ENCODE results near the gene NDFIP1. TPM values are rescaled to one million over a fixed set of nuclear protein-coding genes. Genes with fewer than 3 reads are reported as not detected.

NDFIP1 gene
- total RNA-seq, 3 donors from 2014 or later, result 115 to 135 (median 117) TPM

- H3K36me3 ChIP-seq, result no peaks in the 10 kb centered on the region
- H3K9me3 ChIP-seq, result no peaks in the 10 kb centered on the region
- no peak overlapping the region for H3K27ac ChIP-seq
- no peak for DNase-seq (ENCODE audit: low spot score in 2 of 2)
- no peak overlapping the region for H3K4me3 ChIP-seq
- no peaks in the 10 kb centered on the region for H3K27me3 ChIP-seq
- TF ChIP-seq POLR2A (IDR thresholded peaks at IDR 0.05) (no peak), POLR2AphosphoS5 (IDR thresholded peaks at IDR 0.05) (no peak)
- TF ChIP-seq, protein P1, sequence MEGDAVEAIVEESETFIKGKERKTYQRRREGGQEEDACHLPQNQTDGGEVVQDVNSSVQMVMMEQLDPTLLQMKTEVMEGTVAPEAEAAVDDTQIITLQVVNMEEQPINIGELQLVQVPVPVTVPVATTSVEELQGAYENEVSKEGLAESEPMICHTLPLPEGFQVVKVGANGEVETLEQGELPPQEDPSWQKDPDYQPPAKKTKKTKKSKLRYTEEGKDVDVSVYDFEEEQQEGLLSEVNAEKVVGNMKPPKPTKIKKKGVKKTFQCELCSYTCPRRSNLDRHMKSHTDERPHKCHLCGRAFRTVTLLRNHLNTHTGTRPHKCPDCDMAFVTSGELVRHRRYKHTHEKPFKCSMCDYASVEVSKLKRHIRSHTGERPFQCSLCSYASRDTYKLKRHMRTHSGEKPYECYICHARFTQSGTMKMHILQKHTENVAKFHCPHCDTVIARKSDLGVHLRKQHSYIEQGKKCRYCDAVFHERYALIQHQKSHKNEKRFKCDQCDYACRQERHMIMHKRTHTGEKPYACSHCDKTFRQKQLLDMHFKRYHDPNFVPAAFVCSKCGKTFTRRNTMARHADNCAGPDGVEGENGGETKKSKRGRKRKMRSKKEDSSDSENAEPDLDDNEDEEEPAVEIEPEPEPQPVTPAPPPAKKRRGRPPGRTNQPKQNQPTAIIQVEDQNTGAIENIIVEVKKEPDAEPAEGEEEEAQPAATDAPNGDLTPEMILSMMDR (IDR thresholded peaks at IDR 0.05), result no peak
- intact Hi-C loops (cut with DNase I; ENCODE audit: low total_unique reads), result no loop called here
- H3K4me1 ChIP-seq, result no peaks in the 10 kb centered on the region
These were observed 9.1 kb downstream of the NDFIP1 start for GRCh38 chr5:142117579-142118151.

- no peak for DNase-seq (ENCODE audit: low spot score in 2 of 2)
- no peaks in the 10 kb centered on the region for H3K9me3 ChIP-seq
- no peaks in the 10 kb centered on the region for H3K36me3 ChIP-seq
- H3K27me3 ChIP-seq, result no peaks in the 10 kb centered on the region
- intact Hi-C loops (cut with DNase I; ENCODE audit: low total_unique reads), result no loop called here
- H3K4me1 ChIP-seq, result no peaks in the 10 kb centered on the region
- TF ChIP-seq, protein P1 (IDR thresholded peaks at IDR 0.05), result no peak
- TF ChIP-seq POLR2AphosphoS5 (IDR thresholded peaks at IDR 0.05), result no peak
- TF ChIP-seq POLR2A (IDR thresholded peaks at IDR 0.05), result no peak
- H3K4me3 ChIP-seq, result no peak overlapping the region
- no peak overlapping the region for H3K27ac ChIP-seq
These were observed 9.6 kb downstream of the NDFIP1 start for GRCh38 chr5:142118155-142118686.

GRCh38 chr5:142119051-142119625, 10.6 kb downstream of the NDFIP1 start:
- no peak for DNase-seq (ENCODE audit: low spot score in 2 of 2)
- Histone ChIP-seq H3K9me3 (no peaks in the 10 kb centered on the region), H3K4me1 (no peaks in the 10 kb centered on the region), H3K36me3 (no peaks in the 10 kb centered on the region), H3K4me3 (no peak overlapping the region), H3K27ac (no peak overlapping the region), H3K27me3 (no peaks in the 10 kb centered on the region)
- TF ChIP-seq POLR2A (IDR thresholded peaks at IDR 0.05) (no peak), POLR2AphosphoS5 (IDR thresholded peaks at IDR 0.05) (no peak)
- TF ChIP-seq, protein P1 (IDR thresholded peaks at IDR 0.05), result no peak
- intact Hi-C loops (cut with DNase I; ENCODE audit: low total_unique reads), result no loop called here

DNA sequence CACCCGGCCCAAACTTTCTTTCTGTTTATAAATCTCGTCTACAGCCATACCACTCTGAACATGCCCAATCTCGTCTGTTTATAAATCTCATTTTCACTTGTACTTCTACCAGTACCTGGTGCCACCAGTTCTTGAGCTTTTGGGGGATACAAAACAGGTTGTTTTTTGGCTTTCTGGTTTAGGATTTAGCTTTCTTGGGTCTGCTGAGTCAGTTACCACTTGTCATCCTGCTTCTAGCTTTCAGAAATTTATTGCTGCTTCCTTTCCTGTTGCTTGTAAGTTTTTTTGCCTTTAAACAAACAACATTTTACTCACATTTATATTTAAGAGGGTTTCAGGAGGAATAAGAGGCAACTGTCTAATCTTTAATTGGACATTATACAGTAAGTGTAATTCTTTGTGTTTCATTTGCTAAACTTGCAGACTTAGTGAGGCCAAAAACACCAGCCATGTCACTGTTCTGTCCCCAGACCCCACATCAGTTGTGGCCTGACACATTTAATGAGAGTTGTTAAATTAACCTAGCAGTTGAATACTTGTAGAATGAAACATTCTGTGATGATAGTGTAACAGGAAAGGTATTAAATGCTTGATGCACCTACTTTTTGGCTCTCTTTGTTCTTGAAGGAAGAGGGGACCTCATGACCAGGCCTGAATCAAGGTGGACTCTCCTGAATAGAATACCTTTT, 11.8 kb downstream of the NDFIP1 start:
- no peak overlapping the region for H3K4me3 ChIP-seq
- H3K27ac ChIP-seq, result no peak overlapping the region
- no peaks in the 10 kb centered on the region for H3K27me3 ChIP-seq
- no peaks in the 10 kb centered on the region for H3K4me1 ChIP-seq
- TF ChIP-seq, protein P1 (IDR thresholded peaks at IDR 0.05), result no peak
- TF ChIP-seq POLR2AphosphoS5 (IDR thresholded peaks at IDR 0.05) (no peak), POLR2A (IDR thresholded peaks at IDR 0.05) (no peak)
- intact Hi-C loops (cut with DNase I; ENCODE audit: low total_unique reads), result loop anchor here (10.0 kb wide), 1 partner anchor 126 kb away; no protein-coding TSS in a partner anchor
- DNase-seq (ENCODE audit: low spot score in 2 of 2), result no peak
- no peaks in the 10 kb centered on the region for H3K9me3 ChIP-seq
- no peaks in the 10 kb centered on the region for H3K36me3 ChIP-seq

DNA sequence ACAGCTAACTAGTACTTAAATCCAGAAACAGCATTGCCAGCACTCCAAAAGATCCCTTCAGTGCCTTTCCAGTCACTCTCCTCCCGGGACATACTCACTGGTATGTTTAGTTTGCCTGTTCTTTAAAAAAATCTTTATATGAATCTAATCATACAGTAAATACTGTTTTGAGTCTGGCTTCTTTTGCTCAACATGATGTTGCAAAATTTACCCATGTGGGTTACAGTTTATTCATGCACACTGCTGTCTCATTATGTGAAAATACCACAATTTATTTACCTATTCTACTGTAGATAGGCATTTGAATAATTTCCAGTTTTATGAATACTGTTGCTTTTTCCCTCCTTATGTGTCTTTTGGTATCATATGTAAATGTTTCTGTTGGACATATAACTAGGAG, 13.5 kb downstream of the NDFIP1 start:
- H3K27ac ChIP-seq, result no peak overlapping the region
- no peaks in the 10 kb centered on the region for H3K9me3 ChIP-seq
- TF ChIP-seq POLR2AphosphoS5 (IDR thresholded peaks at IDR 0.05), result no peak
- TF ChIP-seq POLR2A (IDR thresholded peaks at IDR 0.05), result no peak
- TF ChIP-seq, protein P1 (IDR thresholded peaks at IDR 0.05), result no peak
- no peaks in the 10 kb centered on the region for H3K4me1 ChIP-seq
- DNase-seq (ENCODE audit: low spot score in 2 of 2), result no peak
- no peak overlapping the region for H3K4me3 ChIP-seq
- H3K27me3 ChIP-seq, result no peaks in the 10 kb centered on the region
- H3K36me3 ChIP-seq, result no peaks in the 10 kb centered on the region
- intact Hi-C loops (cut with DNase I; ENCODE audit: low total_unique reads), result loop anchor here (10.0 kb wide), 1 partner anchor 127 kb away; no protein-coding TSS in a partner anchor

Measured in breast epithelium (tissue), 4 donors.